ENCODE results near the gene KIAA0513.

GRCh38 chr16:85062845-85063244, 35.2 kb downstream of the KIAA0513 start:
- no peak for TF ChIP-seq EZH2 (IDR thresholded peaks at IDR 0.05; ENCODE audit: borderline replicate concordance, low read length)
- no peak for TF ChIP-seq CTCF (IDR thresholded peaks at IDR 0.05; ENCODE audit: low read length)

All from OCI-LY1 (cell line).